ENCODE results near the gene SPATA33.

The SPATA33 gene

DNA sequence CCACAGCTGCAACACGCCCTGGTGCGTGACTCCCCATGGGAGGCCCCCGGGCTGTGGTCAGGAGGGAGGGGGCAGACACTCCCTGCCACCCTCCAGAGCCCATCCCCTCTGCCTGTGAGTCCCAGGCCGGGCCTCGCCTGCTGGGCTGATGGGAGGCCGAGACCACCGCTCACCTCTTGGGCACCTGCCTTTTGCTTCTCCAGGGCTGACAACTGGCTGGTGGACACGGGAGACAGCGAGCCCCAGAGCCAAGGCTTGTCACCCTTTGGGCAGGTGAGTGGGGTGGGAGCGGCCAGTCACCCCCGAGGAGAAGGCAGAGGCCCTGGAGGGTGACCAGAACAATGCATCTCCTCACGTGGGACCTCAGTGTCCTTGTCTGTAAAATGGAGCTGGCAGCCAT, 21.0 kb upstream of the SPATA33 start:
- H3K27ac ChIP-seq, result no peak overlapping the region
- TF ChIP-seq, protein P1, sequence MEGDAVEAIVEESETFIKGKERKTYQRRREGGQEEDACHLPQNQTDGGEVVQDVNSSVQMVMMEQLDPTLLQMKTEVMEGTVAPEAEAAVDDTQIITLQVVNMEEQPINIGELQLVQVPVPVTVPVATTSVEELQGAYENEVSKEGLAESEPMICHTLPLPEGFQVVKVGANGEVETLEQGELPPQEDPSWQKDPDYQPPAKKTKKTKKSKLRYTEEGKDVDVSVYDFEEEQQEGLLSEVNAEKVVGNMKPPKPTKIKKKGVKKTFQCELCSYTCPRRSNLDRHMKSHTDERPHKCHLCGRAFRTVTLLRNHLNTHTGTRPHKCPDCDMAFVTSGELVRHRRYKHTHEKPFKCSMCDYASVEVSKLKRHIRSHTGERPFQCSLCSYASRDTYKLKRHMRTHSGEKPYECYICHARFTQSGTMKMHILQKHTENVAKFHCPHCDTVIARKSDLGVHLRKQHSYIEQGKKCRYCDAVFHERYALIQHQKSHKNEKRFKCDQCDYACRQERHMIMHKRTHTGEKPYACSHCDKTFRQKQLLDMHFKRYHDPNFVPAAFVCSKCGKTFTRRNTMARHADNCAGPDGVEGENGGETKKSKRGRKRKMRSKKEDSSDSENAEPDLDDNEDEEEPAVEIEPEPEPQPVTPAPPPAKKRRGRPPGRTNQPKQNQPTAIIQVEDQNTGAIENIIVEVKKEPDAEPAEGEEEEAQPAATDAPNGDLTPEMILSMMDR (IDR thresholded peaks at IDR 0.05), result no peak
- no peak for TF ChIP-seq ZFX (IDR thresholded peaks at IDR 0.05; ENCODE audit: borderline replicate concordance)

DNA sequence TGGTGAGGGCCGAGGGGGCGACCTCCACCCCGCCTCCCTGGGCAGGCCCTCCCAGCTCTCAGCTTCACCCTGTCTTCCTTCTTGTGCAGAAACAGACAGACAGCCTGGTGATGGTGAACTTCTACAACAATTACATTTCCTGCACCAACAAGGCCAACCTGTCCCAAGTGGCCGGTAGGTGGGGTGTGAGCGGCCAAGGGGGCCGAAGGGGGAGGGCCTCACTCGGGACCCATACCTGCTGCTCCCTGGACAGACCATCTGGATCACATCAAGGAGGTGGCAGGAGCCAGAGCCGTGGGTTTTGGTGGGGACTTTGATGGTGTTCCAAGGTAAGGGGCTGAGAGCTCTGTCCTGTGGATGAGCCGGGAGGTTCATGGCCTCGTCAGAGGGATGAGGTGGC, 20.3 kb upstream of the SPATA33 start:
- H3K27ac ChIP-seq, result no peak overlapping the region
- TF ChIP-seq ZFX (IDR thresholded peaks at IDR 0.05; ENCODE audit: borderline replicate concordance), result no peak
- TF ChIP-seq, protein P1 (IDR thresholded peaks at IDR 0.05), result no peak

DNA sequence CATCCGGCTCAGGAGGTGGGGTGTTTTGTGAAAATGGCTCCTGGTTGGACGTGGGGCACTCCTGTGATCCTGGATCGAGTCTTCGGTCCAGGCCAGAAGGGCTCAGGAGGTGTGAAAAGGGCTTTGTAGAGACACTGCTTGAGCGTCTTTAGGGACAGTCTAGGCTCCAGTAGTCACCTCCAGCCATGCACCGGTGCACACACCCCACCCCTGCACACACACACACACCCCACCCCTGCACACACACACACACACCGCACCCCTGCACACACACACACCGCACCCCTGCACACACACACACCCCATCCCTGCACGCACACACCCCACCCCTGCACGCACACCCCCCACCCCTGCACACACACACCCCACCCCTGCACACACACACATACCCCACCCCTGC, 19.2 kb upstream of the SPATA33 start:
- TF ChIP-seq ZFX (IDR thresholded peaks at IDR 0.05; ENCODE audit: borderline replicate concordance), result no peak
- TF ChIP-seq, protein P1 (IDR thresholded peaks at IDR 0.05), result no peak
- no peak overlapping the region for H3K27ac ChIP-seq

GRCh38 chr16:89639385-89639784, 18.3 kb upstream of the SPATA33 start:
- TF ChIP-seq, protein P1 (IDR thresholded peaks at IDR 0.05), result no peak
- no peak for TF ChIP-seq ZFX (IDR thresholded peaks at IDR 0.05; ENCODE audit: borderline replicate concordance)
- H3K27ac ChIP-seq, result no peak overlapping the region

GRCh38 chr16:89641458-89642119, 16.0 kb upstream of the SPATA33 start:
- no peak for TF ChIP-seq ZFX (IDR thresholded peaks at IDR 0.05; ENCODE audit: borderline replicate concordance)
- TF ChIP-seq, protein P1 (IDR thresholded peaks at IDR 0.05), result peak; percentile 56
- H3K27ac ChIP-seq, result no peak overlapping the region

DNA sequence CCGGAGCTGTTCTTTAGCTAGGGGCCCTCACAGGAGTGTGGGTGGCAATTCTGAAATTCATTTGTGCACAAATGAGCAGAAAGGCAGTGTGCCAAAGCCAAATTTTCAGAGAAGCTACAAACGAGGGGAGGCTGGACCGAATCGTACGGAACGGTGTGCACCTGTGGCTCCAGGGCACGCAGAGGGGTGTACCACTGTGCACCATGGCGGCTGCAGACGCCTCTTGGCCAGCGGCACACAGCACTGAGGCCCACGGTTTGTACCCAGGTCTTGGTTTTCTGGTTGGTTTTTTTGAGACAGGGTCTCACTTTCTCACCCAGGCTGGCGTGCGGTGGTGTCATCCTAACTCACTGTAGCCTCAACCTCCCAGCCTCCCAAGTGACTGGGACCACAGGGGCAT, 15.1 kb upstream of the SPATA33 start:
- H3K27ac ChIP-seq, result peak overlapping the region; percentile 12; the same call in 1 of the 2 replicates
- no peak for TF ChIP-seq ZFX (IDR thresholded peaks at IDR 0.05; ENCODE audit: borderline replicate concordance)
- TF ChIP-seq, protein P1 (IDR thresholded peaks at IDR 0.05), result no peak

DNA sequence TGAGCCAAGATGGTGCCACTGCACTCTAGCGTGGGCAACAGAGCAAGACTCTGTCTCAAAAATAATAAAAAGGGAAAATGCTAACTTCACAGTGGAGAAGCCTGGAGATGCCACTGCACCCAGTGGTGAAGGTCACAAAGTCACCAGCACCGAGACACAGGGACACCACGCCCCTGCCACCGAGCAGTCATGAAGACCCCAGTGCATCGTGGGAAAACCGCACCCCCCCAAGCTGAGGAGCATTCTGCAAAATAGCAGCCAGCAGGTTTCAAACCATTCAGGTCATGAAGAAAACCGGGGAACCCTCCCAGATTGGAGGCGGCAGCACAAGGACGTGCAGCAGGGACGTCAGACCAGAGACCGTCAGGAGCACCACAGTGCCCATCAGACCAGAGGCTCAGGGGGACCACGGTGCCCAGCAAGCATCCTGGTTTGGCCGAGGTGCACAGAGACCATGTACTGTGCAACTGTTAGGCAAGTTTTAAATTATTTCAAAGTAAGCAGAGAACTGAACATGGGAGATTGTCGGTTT, 13.8 kb upstream of the SPATA33 start:
- peak overlapping the region; percentile 12; the same call in 1 of the 2 replicates for H3K27ac ChIP-seq
- TF ChIP-seq, protein P1 (IDR thresholded peaks at IDR 0.05), result no peak
- no peak for TF ChIP-seq ZFX (IDR thresholded peaks at IDR 0.05; ENCODE audit: borderline replicate concordance)

Measured in 22Rv1 (cell line).